H1 (cell line): ENCODE results near the gene DNAJA3. TPM values are rescaled to one million over a fixed set of nuclear protein-coding genes. Genes with fewer than 3 reads are reported as not detected.

Experiments used
- CEBPB ChIP-seq: IDR thresholded peaks from 2 replicates; pipeline ENCODE4 v1.6.1; 2012; ENCODE audit warnings: low read depth, low read length
- CHD1 ChIP-seq: IDR thresholded peaks from 2 replicates; pipeline ENCODE4 v1.6.1; 2012; ENCODE audit warnings: low read depth, low read length, improper control_type of control experiment
- TEAD4 ChIP-seq: IDR thresholded peaks from 2 replicates; pipeline ENCODE4 v1.6.1; 2012; ENCODE audit warnings: low read depth, low read length, inconsistent platforms, mixed read lengths
- polyA plus RNA-seq, 7 experiments: library from polyadenylated mRNA; depleted of rRNA in 3 of 7; stranded (reverse) in 5 of 7; unstranded in 2 of 7; fragments of >200 nt in 5 of 7; fragments of 200-250 nt in 2 of 7; gene quantifications; 1 replicate in 5 of 7; 2 replicates in 1 of 7; 4 replicates in 1 of 7; pipeline versions ENCODE4 v1.2.1 to v1.2.3, GENCODE V29; 2011 to 2013; ENCODE audit warnings: missing spikeins in 2 of 7, mixed read lengths in 2 of 7
- total RNA-seq: library from RNA; stranded (reverse); fragmentation: NEBNext Ultra II Directional; extraction: Animal tissue kit (Norgen Biotek cat#: 25700); gene quantifications from 2 replicates; pipeline ENCODE4 v1.2.1, GENCODE V29; 2021

The DNAJA3 gene
- total and polyA plus RNA-seq, 2 of the 8 experiments (the other 6 are each of a cell fraction or from before 2014, with no cell fraction given) = 37.3 to 59.1 TPM

GRCh38 chr16:4435337-4436067 lies 9.8 kb downstream of the DNAJA3 start (continued):
- TF ChIP-seq TEAD4 (no peak), CEBPB (no peak), CHD1 (no peak)
- TF ChIP-seq, all 59 proteins: peak for 0
